NK-92 treated with Interleukin-12 subunit alpha and Interleukin-12 subunit beta, amount 100 ng/mL, for 24 hours (cell line): ENCODE results near the gene HIP1R.

Experiments used
- DNase-seq: peaks from one replicate; lab custom pipeline; 2025; lab: John Stamatoyannopoulos, UW

HIP1R gene

DNA sequence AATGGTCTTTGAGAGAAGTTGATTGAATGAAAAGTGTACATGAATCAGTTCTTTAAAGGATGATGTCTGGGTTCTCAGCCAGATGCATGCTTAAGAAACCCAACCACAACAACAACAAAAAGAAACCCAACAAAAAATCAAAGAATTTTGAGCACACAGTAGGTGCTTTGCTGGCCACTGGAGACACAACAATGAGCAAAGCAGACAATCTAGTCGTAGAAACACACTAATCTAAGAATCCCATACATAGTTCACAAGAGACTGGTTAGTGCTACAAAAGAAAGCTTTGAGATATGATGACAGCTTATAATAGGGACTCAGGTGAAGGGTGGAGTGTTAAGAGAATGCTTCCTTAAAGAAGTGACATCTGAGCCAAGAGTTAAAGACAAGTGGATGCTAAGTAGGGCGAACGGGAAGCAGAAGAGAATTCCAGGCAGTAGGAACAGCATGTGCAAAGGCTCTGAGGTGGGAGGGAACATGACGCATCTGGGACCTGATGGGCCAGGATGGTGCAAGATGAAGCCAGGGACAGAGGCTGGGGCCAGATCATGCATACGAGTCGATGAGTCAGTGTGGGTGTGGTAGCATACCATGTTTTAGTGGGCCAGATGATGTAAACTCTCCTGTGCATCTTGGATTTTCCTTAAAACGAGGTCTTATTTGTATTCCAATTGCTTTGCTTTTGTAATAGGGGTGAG, 4.6 kb upstream of the HIP1R start:
- no peak for DNase-seq

- no peak for DNase-seq
Observed at GRCh38 chr12:122834104-122834920, 945 bp upstream of the HIP1R start.

DNA sequence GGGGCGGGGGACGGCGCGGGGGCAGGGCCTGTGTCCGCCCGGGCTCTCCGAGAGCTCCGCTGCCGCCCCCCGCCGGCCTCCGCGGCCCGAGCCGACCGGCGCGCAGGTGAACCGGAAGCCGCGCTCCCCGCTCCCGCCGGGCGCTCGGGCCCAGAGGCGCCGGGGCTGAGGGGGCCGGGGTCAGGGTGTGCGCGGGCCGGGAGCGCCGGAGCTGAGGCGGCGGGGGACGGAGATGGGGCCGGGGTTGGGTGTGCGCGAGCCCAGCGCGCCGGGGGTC, 431 bp downstream of the HIP1R start:
- DNase-seq: no peak

GRCh38 chr12:122836027-122836921, 1.0 kb downstream of the HIP1R start:
- DNase-seq: no peak

GRCh38 chr12:122837306-122838265, 2.3 kb downstream of the HIP1R start:
- no peak for DNase-seq

DNA sequence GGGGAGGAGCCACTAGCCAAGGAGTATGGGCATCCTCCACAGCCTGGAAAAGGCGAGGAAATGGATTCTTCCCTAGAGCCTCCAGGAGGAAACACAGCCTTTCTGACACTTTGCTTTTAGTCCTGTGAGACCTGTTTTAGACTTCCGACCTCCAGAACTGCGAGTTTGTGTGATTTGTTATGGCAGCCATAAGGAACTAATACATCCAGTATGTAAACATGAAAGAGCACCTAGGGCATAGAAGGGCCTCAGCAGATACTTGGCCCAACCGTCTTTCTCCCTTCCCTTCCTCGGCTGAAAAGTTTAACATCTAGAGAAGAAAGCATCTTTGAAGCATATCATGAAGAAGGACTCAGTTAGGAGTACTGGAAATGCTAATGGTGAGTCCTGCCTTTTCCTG, 3.6 kb downstream of the HIP1R start:
- DNase-seq: no peak

GRCh38 chr12:122839907-122840554, 4.8 kb downstream of the HIP1R start:
- no peak for DNase-seq

DNA sequence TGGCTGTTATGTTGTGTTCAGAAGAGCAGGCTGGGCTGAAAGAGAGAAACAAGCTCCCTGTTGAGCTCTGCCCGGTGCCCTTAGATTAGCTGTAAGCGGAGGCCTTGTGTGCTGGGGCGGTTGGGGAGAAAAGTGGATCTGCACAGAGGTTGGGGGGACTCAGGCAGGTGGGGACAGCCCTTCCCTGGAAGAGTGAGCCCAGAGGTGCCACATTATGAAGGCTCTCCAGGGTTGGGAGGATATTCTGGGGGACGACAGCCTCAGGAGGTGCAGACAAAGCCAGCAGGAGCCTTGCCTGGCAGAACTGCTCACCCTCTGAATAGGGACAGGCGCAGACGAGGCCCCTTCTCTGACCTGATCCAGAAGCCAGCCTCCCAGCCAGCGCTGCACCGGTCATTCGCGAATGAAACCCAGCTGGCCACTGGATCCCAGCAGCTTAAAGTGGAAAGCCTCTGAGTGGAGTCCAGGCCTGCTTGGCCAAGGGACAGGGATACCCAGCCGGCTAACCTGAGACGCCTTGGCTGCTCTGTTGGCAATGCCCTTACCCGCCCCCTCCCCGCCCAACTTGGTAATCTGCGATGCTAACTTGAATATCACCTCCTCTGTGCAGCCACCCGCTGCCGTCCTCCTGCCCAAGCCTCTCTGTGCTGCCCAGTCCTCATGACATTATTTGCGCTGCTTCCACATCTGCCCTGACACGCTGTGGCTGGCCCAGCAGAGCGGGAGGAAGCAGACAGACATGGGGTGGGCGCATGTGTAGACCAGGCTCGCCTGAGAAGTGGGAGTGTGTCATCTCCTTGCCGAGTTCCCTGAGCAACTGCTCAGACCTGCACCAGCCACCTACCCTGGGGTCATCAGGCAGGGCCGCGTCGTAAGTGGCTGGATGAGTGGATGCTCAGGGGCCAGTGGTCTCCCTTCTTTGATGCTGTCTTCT, 5.6 kb downstream of the HIP1R start:
- DNase-seq: no peak

DNA sequence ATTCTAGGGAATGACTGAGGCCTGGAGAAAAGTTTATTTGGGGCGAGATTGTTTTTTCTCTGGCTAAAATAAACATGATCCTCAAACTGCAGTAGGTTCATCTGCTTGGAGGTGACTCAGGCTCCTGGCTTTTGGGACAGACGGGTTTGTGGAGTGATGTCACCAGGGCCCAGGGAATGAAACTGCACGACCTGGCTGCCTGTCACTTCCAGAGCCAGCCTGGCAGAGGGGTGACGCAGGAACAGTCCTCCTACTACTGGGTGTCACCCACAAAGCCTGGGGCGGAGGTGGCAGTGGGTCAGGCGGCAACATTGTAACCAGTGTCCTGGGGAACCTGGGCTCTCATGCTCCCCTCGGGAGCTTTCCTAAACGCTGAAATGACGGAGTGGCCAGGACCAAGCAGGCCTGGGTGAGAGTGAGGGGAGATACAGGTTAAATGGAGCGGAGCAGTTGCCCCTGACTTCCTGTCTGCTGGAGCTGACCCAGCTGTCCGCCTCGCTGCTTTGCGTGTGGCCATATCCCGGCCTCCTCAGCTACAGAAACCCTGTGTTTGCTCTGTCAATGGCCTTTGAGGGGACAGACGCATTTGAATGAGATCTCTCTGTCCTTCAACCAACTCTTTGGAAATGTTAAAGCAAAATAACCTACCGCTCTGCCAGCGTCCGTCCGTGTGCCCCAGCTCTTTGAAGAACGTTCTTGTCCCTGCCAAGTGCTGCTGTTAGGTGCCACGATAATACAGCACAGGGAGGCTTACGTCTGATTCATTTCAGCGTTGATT, 6.5 kb downstream of the HIP1R start:
- DNase-seq: no peak

GRCh38 chr12:122842505-122843405, 7.5 kb downstream of the HIP1R start:
- no peak for DNase-seq

DNA sequence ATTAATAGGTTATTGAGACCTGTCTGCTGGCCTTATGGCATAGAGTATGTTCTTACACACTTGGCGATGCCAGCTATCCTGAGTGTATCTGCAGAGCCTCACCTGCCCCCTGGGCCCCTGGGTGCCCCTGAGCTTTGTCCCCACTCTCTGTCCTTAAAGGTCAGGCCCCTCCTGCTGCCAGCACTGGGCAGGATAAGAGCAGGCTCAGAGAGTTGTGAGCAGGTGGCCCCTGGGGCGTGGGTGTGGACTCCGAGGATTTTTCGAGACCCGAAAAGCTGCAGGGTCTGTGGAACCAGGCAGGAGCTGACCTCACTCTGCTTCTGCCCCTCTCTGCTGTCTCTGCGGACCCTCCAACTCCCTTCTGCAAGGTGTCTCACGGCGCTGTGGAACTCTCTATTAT, 8.2 kb downstream of the HIP1R start:
- no peak for DNase-seq

DNA sequence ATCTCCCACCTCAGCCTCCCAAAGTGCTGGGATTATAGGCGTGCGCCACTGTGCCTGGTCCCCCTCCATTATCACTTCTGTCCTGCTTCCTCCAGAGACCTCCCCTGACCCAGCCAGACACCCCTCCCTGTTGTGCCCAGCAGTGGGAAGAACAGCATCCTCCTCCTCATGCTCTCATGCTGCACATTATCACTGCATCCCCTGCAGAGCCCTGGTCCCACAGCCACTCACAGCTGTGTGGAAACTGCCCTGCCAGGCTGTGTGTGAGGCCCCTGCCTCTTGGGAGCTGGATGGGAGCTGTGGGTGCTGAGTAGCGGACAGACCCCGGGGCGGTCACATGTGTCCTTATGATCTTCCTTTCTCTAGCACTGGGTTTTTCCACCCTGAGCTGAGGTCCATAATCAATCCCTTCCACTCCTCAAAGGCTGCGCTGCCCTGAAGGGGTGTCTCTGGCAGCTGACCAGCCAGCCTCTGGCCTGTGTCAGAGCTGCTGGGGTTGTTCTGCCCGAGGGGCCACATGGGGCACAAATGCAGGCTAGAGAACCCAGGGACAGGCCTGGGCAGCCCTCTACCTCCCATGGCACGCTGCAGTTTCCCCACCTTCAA, 9.2 kb downstream of the HIP1R start:
- DNase-seq: no peak

DNA sequence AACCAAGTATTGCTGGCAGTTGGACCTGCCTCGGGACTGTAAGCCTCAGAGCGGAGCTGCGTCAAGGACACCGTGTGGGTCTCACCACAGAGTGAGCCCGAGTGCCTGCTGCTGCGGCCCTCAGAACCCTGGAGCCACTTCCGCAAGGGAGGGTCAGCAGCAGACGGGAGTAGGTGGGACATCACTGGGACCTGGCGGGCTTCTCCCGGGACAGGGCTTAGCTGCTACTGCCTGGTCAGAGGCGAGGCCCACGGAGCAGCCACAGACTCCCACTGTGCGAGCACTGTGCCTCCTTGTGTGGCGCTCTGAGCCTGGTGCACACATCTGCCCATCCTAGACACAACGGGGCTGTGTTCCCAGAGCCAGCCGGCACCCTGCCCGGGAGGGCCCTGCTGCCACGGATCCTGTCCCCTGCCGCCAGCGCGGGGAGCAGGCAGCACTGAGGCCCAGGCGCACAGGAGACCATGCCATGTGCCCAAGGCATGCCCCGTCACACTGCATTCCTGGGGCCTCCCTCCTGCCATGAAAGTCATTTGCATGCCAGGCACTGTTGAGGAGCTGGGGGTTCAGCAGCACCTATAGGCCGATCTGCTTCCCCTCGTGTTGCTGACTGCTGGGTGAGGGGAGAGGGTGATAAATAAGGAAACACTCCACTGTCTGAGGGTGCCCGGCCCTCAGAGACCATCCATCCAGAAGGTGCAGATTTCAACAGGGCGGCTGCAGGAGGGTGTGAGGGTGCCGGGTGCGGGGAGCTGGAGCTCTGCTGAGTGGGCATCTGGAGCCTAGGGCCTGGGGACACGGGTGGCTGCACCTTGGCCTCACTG, 10.0 kb downstream of the HIP1R start:
- DNase-seq: no peak

DNA sequence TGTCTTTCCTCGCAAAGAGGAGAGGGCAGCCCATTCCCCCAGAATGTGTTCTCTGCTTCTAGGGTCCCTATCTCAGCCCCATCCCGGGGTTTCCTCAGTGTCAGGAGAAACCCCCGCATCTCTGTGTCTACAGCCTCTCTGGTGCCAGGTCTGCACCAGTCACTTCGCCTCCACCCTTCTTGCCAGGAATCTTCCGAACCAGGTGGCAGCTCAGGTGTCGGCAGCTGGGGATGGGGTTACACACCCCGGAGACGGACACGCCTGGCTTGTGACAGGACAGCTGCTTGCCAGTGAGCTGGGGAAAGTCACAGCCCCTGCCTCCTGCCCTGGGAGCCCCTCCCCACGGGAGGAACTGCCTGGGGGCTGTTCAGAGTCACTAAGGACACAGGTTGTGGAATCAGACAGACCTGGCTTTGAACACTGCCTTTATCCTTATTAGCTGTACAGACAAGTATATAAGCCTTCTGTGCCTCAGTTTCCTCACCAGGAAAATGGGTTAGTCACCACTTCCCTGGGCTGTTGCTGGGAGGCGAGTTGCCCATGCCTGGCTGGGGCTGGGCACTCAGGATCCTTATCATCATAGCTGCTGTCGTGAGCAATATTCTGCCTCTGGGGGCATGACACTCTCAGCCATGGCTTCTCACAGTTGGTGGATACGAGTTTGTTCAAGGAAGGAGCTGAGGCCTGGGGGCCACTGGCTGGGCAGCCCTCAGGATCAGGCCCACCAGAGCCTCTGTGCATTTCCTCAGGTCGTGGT, 10.8 kb downstream of the HIP1R start:
- no peak for DNase-seq

GRCh38 chr12:122846622-122847515, 11.6 kb downstream of the HIP1R start:
- DNase-seq: no peak
